IMR-90 (cell line): Measurements from ENCODE around the gene SLC1A1. TPM values are rescaled to one million over a fixed set of nuclear protein-coding genes. Genes with fewer than 3 reads are reported as not detected.

ENCODE experiments used
- ATAC-seq: fragments of 200-7000 bp; cut with Tn5 transposase; 2 replicates; pipeline ENCODE4 v1.9.1; 2020; ENCODE audit warnings: low read depth, mild to moderate bottlenecking, moderate library complexity
- BruUV-seq: library from RNA; stranded (reverse); fragments of 400-500 nt; replicated peaks from 2 replicates; lab custom pipeline; 2021; lab: Mats Ljungman, UMichigan
- CTCF ChIA-PET: fragments of 300-600 bp; formaldehyde crosslinking; extraction: SDS; loops from one replicate; lab custom pipeline; 2021; ENCODE audit warnings: antibody characterized with exemption; lab: Yijun Ruan, JAX
- POLR2A ChIA-PET: fragments of 300-600 bp; sonication (Branson Sonifier 250); formaldehyde crosslinking; loops from one replicate; lab custom pipeline; 2022; ENCODE audit warnings: antibody characterized with exemption; ENCODE audit not compliant: unreplicated experiment; lab: Charles Lee
- DNase-seq: peaks from one replicate; pipeline ENCODE4 v3.0.0; 2013
- H2AFZ ChIP-seq: replicated peaks from 2 replicates; pipeline ENCODE3; 2013; ENCODE audit warnings: low read length, mild to moderate bottlenecking; ENCODE audit not compliant: poor library complexity
- H2AK5ac ChIP-seq: 2 replicates; pipeline ENCODE4 v1.6.1; 2013; ENCODE audit warnings: low read depth, low read length, inconsistent platforms
- H2AK9ac ChIP-seq: replicated peaks from 2 replicates; pipeline ENCODE3; 2013; ENCODE audit warnings: mild to moderate bottlenecking, low read depth, low read length, moderate library complexity; ENCODE audit not compliant: poor library complexity
- H2BK120ac ChIP-seq: 2 replicates; pipeline ENCODE4 v1.6.1; 2013; ENCODE audit warnings: low read depth, low read length, inconsistent platforms
- H2BK15ac ChIP-seq: 3 replicates; pipeline ENCODE4 v1.6.1; 2013; ENCODE audit warnings: low read depth, low read length, inconsistent platforms
- H2BK20ac ChIP-seq: 2 replicates; pipeline ENCODE4 v1.6.1; 2013; ENCODE audit warnings: low read depth, mild to moderate bottlenecking, inconsistent platforms, low read length, moderate library complexity
- H2BK5ac ChIP-seq: 2 replicates; pipeline ENCODE4 v1.6.1; 2013; ENCODE audit warnings: mild to moderate bottlenecking, low read depth, low read length, inconsistent platforms; ENCODE audit not compliant: poor library complexity, severe bottlenecking
- H3K14ac ChIP-seq: replicated peaks from 2 replicates; pipeline ENCODE4 v1.6.1; 2013; ENCODE audit warnings: low read depth, low read length, inconsistent platforms
- H3K18ac ChIP-seq: 2 replicates; pipeline ENCODE4 v1.6.1; 2013; ENCODE audit warnings: low read depth, low read length, control low read depth
- H3K23ac ChIP-seq: 2 replicates; pipeline ENCODE4 v1.6.1; 2013; ENCODE audit warnings: low read depth, low read length, inconsistent platforms
- H3K27ac ChIP-seq: 2 replicates; pipeline ENCODE4 v1.5.1; 2013; ENCODE audit warnings: mild to moderate bottlenecking, control low read depth, low read length; ENCODE audit not compliant: insufficient read depth
- H3K27me3 ChIP-seq: 2 replicates; pipeline ENCODE4 v1.6.1; 2013; ENCODE audit warnings: low read length; ENCODE audit not compliant: control insufficient read depth, insufficient read depth
- H3K36me3 ChIP-seq: 2 replicates; pipeline ENCODE4 v1.6.1; 2013; ENCODE audit warnings: low read length, mixed read lengths; ENCODE audit not compliant: control insufficient read depth, insufficient read depth
- H3K4ac ChIP-seq: 2 replicates; pipeline ENCODE4 v1.6.1; 2013; ENCODE audit warnings: low read depth, low read length, inconsistent platforms
- H3K4me1 ChIP-seq: 2 replicates; pipeline ENCODE4 v1.6.1; 2013; ENCODE audit warnings: low read length, mixed read lengths; ENCODE audit not compliant: control insufficient read depth, insufficient read depth
- H3K4me2 ChIP-seq: 2 replicates; pipeline ENCODE4 v1.6.1; 2013; ENCODE audit warnings: low read depth, mild to moderate bottlenecking, control low read depth, low read length, moderate library complexity
- H3K4me3 ChIP-seq: 2 replicates; pipeline ENCODE4 v1.5.1; 2013; ENCODE audit warnings: low read depth, mild to moderate bottlenecking, control low read depth, low read length, moderate library complexity; ENCODE audit not compliant: insufficient read depth
- H3K56ac ChIP-seq: 2 replicates; pipeline ENCODE4 v1.6.1; 2013; ENCODE audit warnings: low read length, inconsistent platforms; ENCODE audit not compliant: insufficient read depth; ENCODE audit errors: extremely low read depth
- H3K79me1 ChIP-seq, 2 experiments: 2 replicates each; pipeline ENCODE4 v1.6.1; 2013; ENCODE audit warnings: low read length in 2 of 2, inconsistent platforms in 1 of 2, low read depth in 1 of 2
- H3K9ac ChIP-seq: 2 replicates; pipeline ENCODE4 v1.6.1; 2013; ENCODE audit warnings: low read depth, low read length, control low read depth
- H3K9me1 ChIP-seq: 2 replicates; pipeline ENCODE4 v1.6.1; 2013; ENCODE audit warnings: low read length, inconsistent platforms; ENCODE audit not compliant: insufficient read depth
- H3K9me3 ChIP-seq: 2 replicates; pipeline ENCODE4 v1.6.1; 2013; ENCODE audit warnings: low read length; ENCODE audit not compliant: control insufficient read depth, insufficient read depth
- H4K20me1 ChIP-seq: 2 replicates; pipeline ENCODE4 v1.6.1; 2013; ENCODE audit warnings: low read length, inconsistent platforms; ENCODE audit not compliant: insufficient read depth
- H4K5ac ChIP-seq: 2 replicates; pipeline ENCODE4 v1.6.1; 2013; ENCODE audit warnings: mild to moderate bottlenecking, low read depth, low read length, control low read depth
- H4K8ac ChIP-seq, 2 experiments: 2 replicates each; pipeline ENCODE4 v1.6.1; 2013; ENCODE audit warnings: low read depth in 2 of 2, low read length in 2 of 2, control low read depth in 1 of 2, inconsistent platforms in 1 of 2
- H4K91ac ChIP-seq: 2 replicates; pipeline ENCODE4 v1.6.1; 2013; ENCODE audit warnings: low read depth, low read length, inconsistent platforms; ENCODE audit not compliant: insufficient read depth
- BHLHE40 ChIP-seq: fragments of 150-350 bp; IDR thresholded peaks from 2 replicates; pipeline ENCODE4 v1.6.1; 2016; ENCODE audit warnings: mild to moderate bottlenecking, low read depth, low read length
- CEBPB ChIP-seq: IDR thresholded peaks from 2 replicates; pipeline ENCODE4 v1.6.1; 2012; ENCODE audit warnings: low read depth, low read length, improper control_type of control experiment
- FOS ChIP-seq: fragments of 150-350 bp; IDR thresholded peaks from 2 replicates; pipeline ENCODE4 v1.6.1; 2016; ENCODE audit warnings: low read depth, low read length
- MAFK ChIP-seq: IDR thresholded peaks from 2 replicates; pipeline ENCODE4 v1.6.1; 2012; ENCODE audit warnings: low read depth, low read length, improper control_type of control experiment
- NFE2L2 ChIP-seq: fragments of 150-350 bp; IDR thresholded peaks from 2 replicates; pipeline ENCODE4 v1.6.1; 2016; ENCODE audit warnings: low read depth, mild to moderate bottlenecking, low read length
- POLR2A ChIP-seq: IDR thresholded peaks from 2 replicates; pipeline ENCODE4 v1.6.1; 2012; ENCODE audit warnings: mild to moderate bottlenecking, low read depth, low read length
- RAD21 ChIP-seq: IDR thresholded peaks from 2 replicates; pipeline ENCODE4 v1.6.1; 2012; ENCODE audit warnings: low read length, improper control_type of control experiment
- RCOR1 ChIP-seq: IDR thresholded peaks from 2 replicates; pipeline ENCODE4 v1.6.1; 2012; ENCODE audit warnings: mild to moderate bottlenecking, low read length, improper control_type of control experiment; ENCODE audit not compliant: insufficient replicate concordance
- RFX5 ChIP-seq: IDR thresholded peaks from 2 replicates; pipeline ENCODE4 v1.8.0; 2012; ENCODE audit warnings: low read depth, mild to moderate bottlenecking, low read length, moderate library complexity
- WGBS, 2 experiments: methylation state at CpG; one replicate each; pipeline versions ENCODE4 v1.1.5 to v1.1.7; 2013; ENCODE audit warnings: missing lambda C conversion rate in 2 of 2; ENCODE audit not compliant: insufficient read length in 1 of 2; ENCODE audit errors: extremely low coverage in 2 of 2; 5-methylcytosine and 5-hydroxymethylcytosine counted together
- dilution Hi-C: fragments of 300-500 bp; cut with HindIII; formaldehyde crosslinking; loops from one replicate; pipeline ENCODE4 v1.14.3; 2018; ENCODE audit warnings: low sequenced_read_pairs; ENCODE audit not compliant: unreplicated experiment
- in situ Hi-C: fragments of 300-500 bp; cut with MboI; formaldehyde crosslinking; loops from 3 replicates; pipeline ENCODE4 v1.14.3; 2019; ENCODE audit warnings: low sequenced_read_pairs, inconsistent platforms, mixed read lengths
- intact Hi-C: fragments of 100-400 bp; cut with micrococcal nuclease; formaldehyde crosslinking; loops from 2 replicates; pipeline ENCODE4 v1.10.0; 2022
- polyA plus RNA-seq, 3 experiments: library from polyadenylated mRNA; depleted of rRNA; stranded (reverse); fragments of >200 nt; gene quantifications; 2 replicates each; pipeline ENCODE4 v1.2.3, GENCODE V29; 2012; ENCODE audit warnings: low replicate concordance in 1 of 3
- total RNA-seq: library from RNA; depleted of rRNA; stranded (reverse); fragments of >200 nt; gene quantifications from 2 replicates; pipeline ENCODE4 v1.2.3, GENCODE V29; 2012
- TF ChIP-seq, protein P1 (sequence below): fragments of 150-350 bp; IDR thresholded peaks from 2 replicates; pipeline ENCODE4 v1.6.1; 2017; ENCODE audit warnings: mild to moderate bottlenecking, antibody characterized with exemption, low read length, low read depth

The SLC1A1 gene
- total and polyA plus RNA-seq, 2 of the 4 experiments (the other 2 are of a cell fraction), result 2.2 to 4.1 TPM

- Histone ChIP-seq H3K18ac (no peak overlapping the region), H2AFZ (no peak overlapping the region), H3K79me1 (no peaks in the 10 kb centered on the region), H2BK5ac (no peak overlapping the region), H3K9me1 (no peaks in the 10 kb centered on the region), H3K4me3 (no peak overlapping the region), H3K56ac (no peak overlapping the region), H3K9ac (no peak overlapping the region), H3K4ac (no peak overlapping the region), H3K27me3 (no peaks in the 10 kb centered on the region), H3K36me3 (no peaks in the 10 kb centered on the region), H4K91ac (no peak overlapping the region), H4K20me1 (no peaks in the 10 kb centered on the region), H3K23ac (no peak overlapping the region), H3K4me1 (no peaks in the 10 kb centered on the region), H2BK120ac (no peak overlapping the region), H3K14ac (no peak overlapping the region), H3K27ac (no peak overlapping the region), H3K4me2 (no peak overlapping the region), H4K5ac (no peak overlapping the region), H2AK9ac (no peak overlapping the region), H2BK15ac (no peak overlapping the region), H2AK5ac (no peak overlapping the region), H4K8ac (no peak overlapping the region), H3K9me3 (no peaks in the 10 kb centered on the region), H2BK20ac (no peak overlapping the region)
- intact Hi-C loops (loop anchor here (10.0 kb wide), 1 partner anchor 164 kb away; no protein-coding TSS in a partner anchor), dilution Hi-C loops (no loop called here), in situ Hi-C loops (no loop called here)
- DNase-seq (no peak), ATAC-seq (no peak)
- ChIA-PET CTCF (no interaction called here), POLR2A (no interaction called here)
- WGBS, 2 experiments, result 100% methylated on average over 1 of the region's 5 CpGs; no CpG with 5 or more reads in 1 of the 2 experiments
- no TSS peak for BruUV-seq
- TF ChIP-seq RCOR1, result no peak
- no peak for TF ChIP-seq NFE2L2
- TF ChIP-seq POLR2A, result no peak
- no peak for TF ChIP-seq CEBPB
- TF ChIP-seq MAFK, result no peak
- TF ChIP-seq RAD21, result no peak
- TF ChIP-seq FOS, result no peak
- TF ChIP-seq BHLHE40, result no peak
- TF ChIP-seq, protein P1, sequence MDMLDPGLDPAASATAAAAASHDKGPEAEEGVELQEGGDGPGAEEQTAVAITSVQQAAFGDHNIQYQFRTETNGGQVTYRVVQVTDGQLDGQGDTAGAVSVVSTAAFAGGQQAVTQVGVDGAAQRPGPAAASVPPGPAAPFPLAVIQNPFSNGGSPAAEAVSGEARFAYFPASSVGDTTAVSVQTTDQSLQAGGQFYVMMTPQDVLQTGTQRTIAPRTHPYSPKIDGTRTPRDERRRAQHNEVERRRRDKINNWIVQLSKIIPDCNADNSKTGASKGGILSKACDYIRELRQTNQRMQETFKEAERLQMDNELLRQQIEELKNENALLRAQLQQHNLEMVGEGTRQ, result no peak
- no peak for TF ChIP-seq RFX5
Observed at GRCh38 chr9:4558371-4558998, 68.2 kb downstream of the SLC1A1 start.
